ENCODE measurements around the gene ABHD2.
A peak's percentile ranks its signal among the peaks of the same experiment; 100 is the strongest.
"Not testable (repeated sequence)": the region's sequence is repeated elsewhere in the genome, so short reads cannot be mapped to it uniquely, and the experiment has no call there.

The ABHD2 gene

DNA sequence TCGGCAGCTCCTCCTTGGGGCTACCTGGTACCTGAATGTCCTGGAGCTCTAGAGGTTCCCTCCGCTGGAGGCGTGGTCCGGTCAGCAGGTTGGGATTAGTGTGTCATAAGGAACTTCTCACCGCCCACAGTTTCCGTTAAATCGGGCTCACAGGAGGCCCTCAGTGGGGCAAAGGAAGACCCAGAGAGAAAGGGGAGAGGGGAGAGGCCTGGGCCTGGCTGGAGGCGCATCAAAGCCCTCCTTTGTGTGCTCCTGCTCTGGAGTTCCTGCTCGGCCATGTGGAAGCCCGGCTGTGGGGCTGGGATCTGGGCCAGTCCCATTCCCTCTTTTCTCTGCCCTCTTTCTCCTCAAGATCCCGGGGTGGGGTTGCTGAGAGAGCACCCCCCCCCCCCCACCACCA lies 133.3 kb downstream of the ABHD2 start, which contains the start of gene RLBP1:
Gene RLBP1 (minus strand): TSS at position 37 of the 400 bp plus-strand sequence. CDS start 2,604 bp downstream, outside the sequence.
- Mint-ChIP-seq H3K36me3 (ENCODE audit: low read depth) (no peaks in the 10 kb centered on the region), H3K4me3 (no peak within 1 kb of the TSS), H3K27ac (no peak within 1 kb of the TSS), H3K4me1 (peaks cover 5% of the 10 kb centered on the region), H3K27me3 (peaks cover 5% of the 10 kb centered on the region), H3K9me3 (no peaks in the 10 kb centered on the region)
- ATAC-seq (peak; percentile 6), DNase-seq (no peak)

DNA sequence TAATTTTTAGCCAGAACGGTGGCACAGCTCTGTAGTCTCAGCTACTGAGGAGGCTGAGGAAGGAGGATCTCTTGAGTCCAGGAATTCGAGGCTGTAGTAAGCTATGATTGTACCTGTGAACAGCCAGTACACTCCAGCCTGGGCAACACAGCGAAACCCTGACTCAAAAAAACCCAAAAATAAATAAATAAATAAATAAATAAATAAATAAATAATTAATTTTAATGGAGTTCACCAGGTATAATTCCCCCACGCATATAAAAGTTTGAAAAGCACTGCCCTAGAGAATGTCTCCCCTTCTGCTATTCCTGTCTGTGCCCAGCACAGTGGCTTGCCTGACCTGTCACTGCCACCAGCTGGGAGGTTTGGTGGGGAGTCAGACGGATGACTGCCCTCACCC lies 137.3 kb downstream of the ABHD2 start:
- no peak for ATAC-seq
- no peak overlapping the region for H3K27ac Mint-ChIP-seq
- H3K4me1 Mint-ChIP-seq = peaks cover 11% of the 10 kb centered on the region
- no peaks in the 10 kb centered on the region for H3K36me3 Mint-ChIP-seq (ENCODE audit: low read depth)
- H3K9me3 Mint-ChIP-seq = no peaks in the 10 kb centered on the region
- peaks cover 3% of the 10 kb centered on the region for H3K27me3 Mint-ChIP-seq
- no peak for DNase-seq
- H3K4me3 Mint-ChIP-seq = no peak overlapping the region

DNA sequence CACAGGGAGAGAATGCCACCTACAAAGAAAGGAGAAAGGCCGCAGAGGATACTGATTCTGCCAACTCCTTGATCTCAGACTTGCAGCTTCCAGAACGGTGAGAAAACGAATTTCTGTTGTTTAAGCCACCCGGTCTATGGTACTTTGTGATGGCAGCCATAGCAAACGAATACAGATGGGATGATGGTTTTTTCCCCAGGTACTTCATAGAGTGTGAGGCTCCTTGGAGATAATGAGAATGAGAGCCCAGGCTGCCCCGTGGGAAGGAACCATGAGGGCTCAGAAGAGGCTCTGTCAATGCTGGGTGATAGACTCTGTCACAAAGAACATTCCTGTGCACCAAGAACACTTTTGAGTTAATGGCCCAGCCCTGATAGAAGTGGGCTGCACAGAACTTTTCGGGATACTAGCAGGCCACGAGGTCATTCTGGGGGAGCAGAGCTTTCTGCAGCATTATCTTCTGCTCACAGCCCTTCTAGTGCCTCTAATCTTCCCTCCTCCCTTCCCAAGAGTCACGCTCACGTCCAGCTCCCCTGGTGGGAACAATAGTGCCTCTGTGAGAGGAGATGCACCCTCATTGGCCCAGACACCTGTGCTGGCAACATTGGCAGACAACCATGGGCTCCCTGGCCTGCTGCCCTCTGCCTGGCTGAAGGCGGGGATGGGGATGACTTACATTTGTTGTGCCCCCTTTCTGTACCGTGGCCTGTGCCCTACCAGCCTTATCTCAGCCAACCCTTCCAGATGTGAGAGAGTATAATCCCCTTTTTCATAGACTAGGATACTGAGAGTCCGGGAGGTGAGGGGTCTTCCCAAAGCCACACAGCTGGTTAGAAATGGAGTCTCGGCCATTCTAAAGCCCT lies 138.3 kb downstream of the ABHD2 start:
- ATAC-seq (no peak), DNase-seq (no peak)
- H3K4me3 Mint-ChIP-seq = no peak overlapping the region
- no peaks in the 10 kb centered on the region for H3K36me3 Mint-ChIP-seq (ENCODE audit: low read depth)
- H3K4me1 Mint-ChIP-seq = peaks cover 10% of the 10 kb centered on the region
- no peaks in the 10 kb centered on the region for H3K9me3 Mint-ChIP-seq
- H3K27ac Mint-ChIP-seq = no peak overlapping the region
- peaks cover 3% of the 10 kb centered on the region for H3K27me3 Mint-ChIP-seq

GRCh38 chr15:89227425-89227824 lies 139.2 kb downstream of the ABHD2 start:
- H3K27me3 Mint-ChIP-seq = peaks cover 3% of the 10 kb centered on the region
- H3K9me3 Mint-ChIP-seq = no peaks in the 10 kb centered on the region
- peaks cover 7% of the 10 kb centered on the region for H3K4me1 Mint-ChIP-seq
- H3K27ac Mint-ChIP-seq = no peak overlapping the region
- DNase-seq (no peak), ATAC-seq (no peak)
- H3K4me3 Mint-ChIP-seq = no peak overlapping the region
- H3K36me3 Mint-ChIP-seq (ENCODE audit: low read depth) = no peaks in the 10 kb centered on the region

- Mint-ChIP-seq H3K27me3 (peaks cover 2% of the 10 kb centered on the region), H3K36me3 (ENCODE audit: low read depth) (no peaks in the 10 kb centered on the region), H3K4me1 (peaks cover 7% of the 10 kb centered on the region), H3K4me3 (no peak overlapping the region), H3K27ac (no peak overlapping the region), H3K9me3 (no peaks in the 10 kb centered on the region)
- no peak for ATAC-seq
- no peak for DNase-seq
Observed at GRCh38 chr15:89230277-89230676, 142.0 kb downstream of the ABHD2 start.

DNA sequence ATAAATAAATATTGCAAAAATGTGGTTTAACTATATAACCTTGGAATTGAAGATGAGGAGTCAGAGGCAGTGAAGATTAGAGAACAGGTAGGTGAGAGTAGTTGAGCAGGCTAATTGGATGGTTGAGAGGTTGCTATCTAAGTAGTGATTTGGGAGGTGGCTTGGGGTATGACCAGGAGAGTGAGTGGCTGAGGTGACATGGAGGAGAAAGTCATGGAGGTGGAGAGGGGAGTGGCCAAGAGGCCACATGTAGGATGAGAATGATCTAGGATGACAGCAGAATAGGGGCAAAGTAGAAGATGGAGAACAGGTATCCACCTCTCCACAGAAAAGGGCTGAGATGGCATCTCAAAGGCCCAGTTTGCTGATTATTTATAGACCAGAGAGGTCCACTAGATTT lies 143.6 kb downstream of the ABHD2 start:
- H3K36me3 Mint-ChIP-seq (ENCODE audit: low read depth) = no peaks in the 10 kb centered on the region

GRCh38 chr15:89239883-89240810 lies 151.9 kb downstream of the ABHD2 start:
- not testable (repeated sequence) for H3K4me3 Mint-ChIP-seq; H3K27me3 Mint-ChIP-seq; H3K9me3 Mint-ChIP-seq; H3K36me3 Mint-ChIP-seq (ENCODE audit: low read depth); DNase-seq; ATAC-seq; H3K27ac Mint-ChIP-seq
- peaks cover 17% of the 10 kb centered on the region for H3K4me1 Mint-ChIP-seq

More for the DNA sequence above, 143.6 kb downstream of the ABHD2 start:
- Mint-ChIP-seq H3K27me3 (peaks cover 2% of the 10 kb centered on the region), H3K27ac (no peak overlapping the region), H3K4me3 (no peak overlapping the region), H3K9me3 (no peaks in the 10 kb centered on the region), H3K4me1 (peaks cover 7% of the 10 kb centered on the region)
- DNase-seq (no peak), ATAC-seq (no peak)

DNA sequence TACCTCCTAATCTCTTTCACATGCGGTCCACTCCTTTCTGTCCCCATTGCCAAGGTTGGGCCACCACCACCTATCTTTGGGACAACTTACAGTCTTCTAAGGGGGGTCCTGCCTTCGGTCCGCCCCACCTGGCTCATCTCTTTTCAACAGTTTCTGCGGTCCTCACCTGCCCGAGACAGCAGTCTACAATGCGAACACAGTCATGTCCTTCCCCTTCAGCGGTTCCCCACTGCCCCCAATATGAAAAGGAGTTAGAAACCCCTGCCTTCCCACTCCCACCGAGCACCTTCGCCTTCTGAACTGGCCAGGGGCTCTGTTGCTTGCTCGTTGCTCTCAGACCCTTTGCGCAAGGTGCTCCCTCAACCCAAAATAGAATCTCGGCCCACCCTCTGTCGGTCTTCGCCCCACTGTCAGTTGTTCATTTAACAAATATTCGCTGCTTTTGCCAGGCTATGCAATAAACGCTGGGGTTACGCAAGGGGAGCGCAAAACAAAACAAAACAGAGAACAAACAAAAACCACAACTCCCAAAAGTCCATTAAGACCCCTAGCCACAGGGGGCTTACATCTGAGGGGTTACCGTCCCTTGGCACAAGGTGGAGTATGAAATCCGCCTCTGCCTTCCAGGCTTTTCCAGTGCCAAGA lies 154.9 kb downstream of the ABHD2 start:
- H3K9me3 Mint-ChIP-seq = no peaks in the 10 kb centered on the region
- H3K27me3 Mint-ChIP-seq = peaks cover 2% of the 10 kb centered on the region
- H3K27ac Mint-ChIP-seq = peak overlapping the region; percentile 96
- DNase-seq = no peak
- no peak for ATAC-seq
- peaks cover 36% of the 10 kb centered on the region for H3K4me1 Mint-ChIP-seq
- peaks cover 31% of the 10 kb centered on the region for H3K36me3 Mint-ChIP-seq (ENCODE audit: low read depth)
- peak overlapping the region; percentile 94 for H3K4me3 Mint-ChIP-seq

DNA sequence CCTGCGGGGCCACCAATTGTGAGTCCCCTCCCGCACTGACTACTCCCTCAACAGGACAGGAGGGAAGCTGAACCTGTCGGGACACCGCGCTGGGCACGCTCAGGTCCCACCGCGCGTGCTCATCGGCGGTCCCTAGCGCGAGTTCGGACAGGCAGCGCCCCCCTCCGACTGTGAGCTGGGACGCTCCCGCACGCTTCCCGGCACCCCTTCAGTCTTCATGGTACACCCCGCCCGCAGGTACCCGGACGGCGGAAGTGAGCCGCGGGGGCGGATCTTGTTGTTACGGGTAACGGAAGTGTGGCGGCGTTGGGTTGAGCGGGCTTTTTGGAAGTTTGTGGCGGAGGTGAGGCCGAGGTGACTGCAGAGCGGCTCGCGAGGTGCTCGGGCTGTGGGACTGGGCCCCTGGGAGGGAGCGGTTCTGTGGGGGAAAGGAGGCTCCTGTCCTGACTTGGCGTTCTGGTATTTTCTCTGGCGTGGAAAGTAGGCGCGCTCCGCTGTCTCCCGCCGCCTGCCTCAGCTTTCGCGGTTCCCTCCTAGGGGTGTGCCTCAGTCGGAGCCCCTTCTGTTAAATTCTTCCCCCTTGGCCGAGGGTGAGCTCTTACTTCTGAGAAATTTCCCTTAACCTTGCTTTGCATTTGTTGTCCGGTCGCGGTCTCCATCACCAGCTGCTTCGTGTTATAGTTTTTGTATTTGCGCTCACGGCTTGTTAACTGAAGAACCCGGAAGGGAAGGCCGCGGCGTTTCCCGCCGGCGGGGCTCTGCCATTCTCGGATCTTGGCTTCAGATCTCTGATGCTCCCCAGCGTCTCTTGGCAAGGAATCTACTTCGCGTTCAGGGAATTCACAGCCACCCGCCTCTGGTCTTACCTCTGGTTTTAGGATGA lies 155.7 kb downstream of the ABHD2 start, which contains the start of gene FANCI:
Gene FANCI (plus strand): TSS at position 289 of the 883 bp plus-strand sequence. CDS start 3,669 bp downstream, outside the sequence.
- peak within 1 kb of the TSS; percentile 94 for H3K4me3 Mint-ChIP-seq
- H3K4me1 Mint-ChIP-seq = peaks cover 36% of the 10 kb centered on the region
- H3K27me3 Mint-ChIP-seq = no peaks in the 10 kb centered on the region
- H3K36me3 Mint-ChIP-seq (ENCODE audit: low read depth) = peaks cover 37% of the 10 kb centered on the region
- ATAC-seq (peak; percentile 96), DNase-seq (peak; percentile 98)
- H3K27ac Mint-ChIP-seq = peak within 1 kb of the TSS; percentile 96
- H3K9me3 Mint-ChIP-seq = no peaks in the 10 kb centered on the region

GRCh38 chr15:89244574-89244903 lies 156.3 kb downstream of the ABHD2 start:
- Mint-ChIP-seq H3K36me3 (ENCODE audit: low read depth) (peaks cover 42% of the 10 kb centered on the region), H3K9me3 (no peaks in the 10 kb centered on the region), H3K4me3 (peak overlapping the region; percentile 94), H3K27ac (peak overlapping the region; percentile 96), H3K27me3 (no peaks in the 10 kb centered on the region), H3K4me1 (peaks cover 36% of the 10 kb centered on the region)
- DNase-seq (no peak), ATAC-seq (no peak)

GRCh38 chr15:89247446-89247845 lies 159.2 kb downstream of the ABHD2 start:
- Mint-ChIP-seq H3K4me3 (no peak overlapping the region), H3K9me3 (no peaks in the 10 kb centered on the region), H3K4me1 (peaks cover 36% of the 10 kb centered on the region), H3K36me3 (ENCODE audit: low read depth) (peaks cover 64% of the 10 kb centered on the region), H3K27ac (no peak overlapping the region), H3K27me3 (no peaks in the 10 kb centered on the region)
- no peak for DNase-seq
- no peak for ATAC-seq

- ATAC-seq (no peak), DNase-seq (no peak)
- Mint-ChIP-seq H3K36me3 (ENCODE audit: low read depth) (peaks cover 73% of the 10 kb centered on the region), H3K9me3 (no peaks in the 10 kb centered on the region), H3K27me3 (no peaks in the 10 kb centered on the region), H3K4me3 (no peak overlapping the region), H3K27ac (no peak overlapping the region), H3K4me1 (peaks cover 29% of the 10 kb centered on the region)
Observed at GRCh38 chr15:89248584-89248983, 160.3 kb downstream of the ABHD2 start.

GRCh38 chr15:89250142-89250541 lies 161.9 kb downstream of the ABHD2 start:
- H3K27ac Mint-ChIP-seq, ATAC-seq, H3K4me3 Mint-ChIP-seq, H3K27me3 Mint-ChIP-seq, DNase-seq, H3K9me3 Mint-ChIP-seq: not testable (repeated sequence)
- peaks cover 74% of the 10 kb centered on the region for H3K36me3 Mint-ChIP-seq (ENCODE audit: low read depth)
- H3K4me1 Mint-ChIP-seq = peaks cover 20% of the 10 kb centered on the region
